HG03521 (cell line): ENCODE data around the gene ACYP2.
"Not testable (repeated sequence)": the region's sequence is repeated elsewhere in the genome, so short reads cannot be mapped to it uniquely, and the experiment has no call there.

ENCODE experiments used
- ATAC-seq: cut with Tn5 transposase; IDR thresholded peaks from one replicate; pipeline ENCODE4 v1.9.1; 2021; ENCODE audit warnings: mild to moderate bottlenecking, moderate library complexity; ENCODE audit not compliant: unreplicated experiment

The ACYP2 gene

GRCh38 chr2:54313147-54313546, 197.7 kb downstream of the ACYP2 start:
- no peak for ATAC-seq

GRCh38 chr2:54317973-54318372, 202.6 kb downstream of the ACYP2 start:
- no peak for ATAC-seq

GRCh38 chr2:54318821-54319220, 203.4 kb downstream of the ACYP2 start:
- ATAC-seq, result no peak

GRCh38 chr2:54321047-54321446, 205.6 kb downstream of the ACYP2 start:
- no peak for ATAC-seq

- ATAC-seq, result not testable (repeated sequence)
Observed at GRCh38 chr2:54324517-54324916, 209.1 kb downstream of the ACYP2 start.

GRCh38 chr2:54325148-54325547, 209.7 kb downstream of the ACYP2 start:
- ATAC-seq, result no peak

GRCh38 chr2:54329482-54330161, 214.2 kb downstream of the ACYP2 start:
- no peak for ATAC-seq

- ATAC-seq, result peak; percentile 97
Observed at GRCh38 chr2:54330162-54330925, 214.9 kb downstream of the ACYP2 start.

- ATAC-seq, result no peak
Observed at GRCh38 chr2:54330926-54331835, 215.8 kb downstream of the ACYP2 start.

GRCh38 chr2:54332386-54332785, 217.0 kb downstream of the ACYP2 start:
- no peak for ATAC-seq

GRCh38 chr2:54336136-54336976, 220.9 kb downstream of the ACYP2 start:
- ATAC-seq, result no peak

GRCh38 chr2:54336977-54337255, 221.5 kb downstream of the ACYP2 start:
- no peak for ATAC-seq

GRCh38 chr2:54341656-54342055, 226.2 kb downstream of the ACYP2 start:
- no peak for ATAC-seq

- no peak for ATAC-seq
Observed at GRCh38 chr2:54342603-54343002, 227.2 kb downstream of the ACYP2 start.

- no peak for ATAC-seq
Observed at GRCh38 chr2:54347622-54348021, 232.2 kb downstream of the ACYP2 start.

- ATAC-seq, result no peak
Observed at GRCh38 chr2:54348646-54349045, 233.2 kb downstream of the ACYP2 start.

GRCh38 chr2:54350426-54350825, 235.0 kb downstream of the ACYP2 start:
- no peak for ATAC-seq

GRCh38 chr2:54353216-54353615, 237.8 kb downstream of the ACYP2 start:
- no peak for ATAC-seq
